Measurements from ENCODE around the gene ASPHD1.

The ASPHD1 gene

DNA sequence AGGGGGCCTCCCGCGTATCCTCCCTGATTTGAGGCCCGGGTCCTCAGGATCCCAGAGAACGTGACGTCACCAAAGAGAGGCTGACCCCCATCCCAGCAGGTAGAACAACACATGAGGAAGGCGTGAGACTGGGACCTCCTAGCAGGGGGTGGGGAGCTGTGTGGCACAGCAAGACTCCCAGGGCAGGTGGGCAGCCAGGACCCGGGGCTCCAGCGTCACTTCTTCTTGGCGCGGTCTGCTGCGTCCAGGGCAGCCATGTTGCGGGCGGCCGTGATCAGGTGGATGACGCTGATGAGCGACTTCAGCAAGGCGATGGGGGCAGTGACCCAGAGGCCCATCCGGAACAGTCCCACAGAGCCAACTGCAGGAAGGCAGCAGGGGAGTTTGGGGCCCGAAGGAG, 41.3 kb upstream of the ASPHD1 start:
- no peak overlapping the region for H3K4me3 ChIP-seq (ENCODE audit: low read depth, low read length)
- TF ChIP-seq, protein P1, sequence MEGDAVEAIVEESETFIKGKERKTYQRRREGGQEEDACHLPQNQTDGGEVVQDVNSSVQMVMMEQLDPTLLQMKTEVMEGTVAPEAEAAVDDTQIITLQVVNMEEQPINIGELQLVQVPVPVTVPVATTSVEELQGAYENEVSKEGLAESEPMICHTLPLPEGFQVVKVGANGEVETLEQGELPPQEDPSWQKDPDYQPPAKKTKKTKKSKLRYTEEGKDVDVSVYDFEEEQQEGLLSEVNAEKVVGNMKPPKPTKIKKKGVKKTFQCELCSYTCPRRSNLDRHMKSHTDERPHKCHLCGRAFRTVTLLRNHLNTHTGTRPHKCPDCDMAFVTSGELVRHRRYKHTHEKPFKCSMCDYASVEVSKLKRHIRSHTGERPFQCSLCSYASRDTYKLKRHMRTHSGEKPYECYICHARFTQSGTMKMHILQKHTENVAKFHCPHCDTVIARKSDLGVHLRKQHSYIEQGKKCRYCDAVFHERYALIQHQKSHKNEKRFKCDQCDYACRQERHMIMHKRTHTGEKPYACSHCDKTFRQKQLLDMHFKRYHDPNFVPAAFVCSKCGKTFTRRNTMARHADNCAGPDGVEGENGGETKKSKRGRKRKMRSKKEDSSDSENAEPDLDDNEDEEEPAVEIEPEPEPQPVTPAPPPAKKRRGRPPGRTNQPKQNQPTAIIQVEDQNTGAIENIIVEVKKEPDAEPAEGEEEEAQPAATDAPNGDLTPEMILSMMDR (IDR thresholded peaks at IDR 0.05; ENCODE audit: low read depth, low read length, missing control alignments) = no peak
- no peak for DNase-seq (ENCODE audit: low read depth)

DNA sequence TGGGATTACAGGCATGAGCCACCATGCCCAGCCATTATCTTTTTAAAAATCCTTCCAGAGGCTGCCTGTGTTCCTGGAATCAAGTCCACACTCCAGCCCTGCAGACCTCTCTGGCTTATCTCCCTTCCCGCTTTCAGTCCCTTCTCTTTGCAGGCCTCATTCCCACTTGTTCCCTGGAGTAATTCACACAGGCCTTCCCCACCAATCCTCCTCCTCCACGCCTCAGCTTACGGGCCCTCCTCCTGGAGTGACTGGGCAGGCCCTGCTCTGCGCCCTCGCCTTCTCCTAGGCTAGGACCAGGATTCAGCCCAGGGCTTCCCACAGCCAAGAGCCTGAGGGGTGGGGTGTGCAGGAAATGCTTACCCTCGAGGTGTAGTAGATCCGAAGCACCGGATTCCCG, 40.1 kb upstream of the ASPHD1 start:
- no peak for DNase-seq (ENCODE audit: low read depth)
- H3K4me3 ChIP-seq (ENCODE audit: low read depth, low read length) = no peak overlapping the region
- TF ChIP-seq, protein P1 (IDR thresholded peaks at IDR 0.05; ENCODE audit: low read depth, low read length, missing control alignments) = no peak

DNA sequence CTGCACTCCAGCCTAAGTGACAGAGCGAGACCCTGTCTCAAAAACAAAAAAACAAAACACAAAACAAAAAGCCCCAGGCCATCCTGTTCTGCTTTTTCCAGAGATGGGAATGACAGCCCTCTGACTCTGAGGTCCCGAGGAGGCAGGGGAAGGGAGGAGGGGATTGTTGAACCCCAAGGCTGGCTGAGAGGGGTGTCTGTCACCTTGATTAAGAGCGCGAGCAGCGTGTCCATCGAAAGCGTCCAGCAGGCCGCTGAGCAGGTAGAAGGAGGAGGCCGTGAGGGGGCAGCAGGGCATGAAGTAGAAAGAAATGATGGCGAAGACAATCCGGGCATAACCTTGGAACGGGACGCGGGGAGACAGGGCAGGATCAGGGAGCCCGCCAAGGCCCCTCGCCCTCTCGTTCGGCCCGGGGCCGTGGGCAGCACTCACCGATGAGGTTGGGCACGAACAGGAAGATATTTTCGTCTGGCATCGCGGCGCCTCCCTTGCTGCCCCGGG, 37.9 kb upstream of the ASPHD1 start:
- TF ChIP-seq, protein P1 (IDR thresholded peaks at IDR 0.05; ENCODE audit: low read depth, low read length, missing control alignments) = no peak
- H3K4me3 ChIP-seq (ENCODE audit: low read depth, low read length) = peak overlapping the region; percentile 93
- DNase-seq (ENCODE audit: low read depth) = no peak

DNA sequence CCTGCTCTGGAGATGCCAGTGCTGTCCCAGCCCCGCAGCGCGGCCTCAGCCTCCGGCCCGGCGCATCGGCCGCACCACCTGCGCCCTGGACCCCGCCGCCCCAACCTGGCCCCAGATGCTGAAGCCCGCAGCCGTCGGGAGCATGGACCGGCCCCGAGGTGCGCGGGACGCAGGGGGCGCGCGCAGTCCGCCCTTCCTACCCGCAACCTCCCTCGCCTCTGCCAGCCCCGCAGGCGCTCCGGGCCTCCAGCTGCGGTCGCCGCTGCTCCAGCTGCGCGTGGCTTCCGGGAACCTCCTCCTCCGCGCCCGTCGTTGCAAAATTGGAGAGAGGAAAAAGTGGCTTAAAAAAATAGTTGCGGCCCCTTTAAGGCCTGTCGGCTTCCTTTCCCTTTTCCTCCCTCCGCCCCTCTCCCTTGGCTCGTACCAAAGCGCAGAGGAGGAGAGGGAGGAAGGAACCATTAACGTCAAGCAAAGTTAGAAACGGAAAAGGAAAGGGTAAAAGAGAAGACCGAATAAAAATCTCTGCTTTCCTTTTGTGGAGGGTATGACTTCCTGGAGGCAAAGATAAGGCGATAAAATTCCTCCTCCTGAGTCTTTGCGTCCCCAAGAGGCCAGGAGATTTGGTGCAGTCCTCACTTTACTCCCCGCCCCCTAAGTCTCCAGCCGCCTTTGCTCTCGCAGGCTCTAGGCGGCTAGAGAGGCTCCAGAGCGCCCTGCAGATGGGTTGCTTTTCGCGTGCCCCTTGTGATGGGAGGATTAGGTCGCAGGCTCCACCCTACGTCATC, 37.2 kb upstream of the ASPHD1 start, which contains the start of gene CDIPT:
CDIPT (minus strand) TSS at position 343 of the 785 bp plus-strand sequence. CDS start 369 bp downstream, outside the sequence.
- TF ChIP-seq, protein P1 (IDR thresholded peaks at IDR 0.05; ENCODE audit: low read depth, low read length, missing control alignments) = peak; percentile 81
- peak; percentile 93 for DNase-seq (ENCODE audit: low read depth)
- peak within 1 kb of the TSS; percentile 93 for H3K4me3 ChIP-seq (ENCODE audit: low read depth, low read length)

DNA sequence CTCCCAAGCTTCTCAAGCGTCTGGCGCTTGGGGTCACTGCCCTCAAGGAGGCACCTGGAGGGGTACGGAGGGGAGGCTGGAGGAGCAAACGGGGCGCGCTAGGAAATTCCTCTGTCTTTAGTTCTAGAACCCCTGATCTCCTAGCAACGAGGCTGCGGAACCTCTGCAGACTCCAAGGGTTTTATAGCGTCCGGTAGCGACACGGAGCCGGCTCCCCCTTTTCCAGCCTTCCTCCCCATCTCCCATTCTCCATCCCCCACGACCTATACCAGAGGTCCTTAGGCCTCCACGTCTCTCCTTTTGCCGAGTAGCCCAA, 36.7 kb upstream of the ASPHD1 start:
- TF ChIP-seq, protein P1 (IDR thresholded peaks at IDR 0.05; ENCODE audit: low read depth, low read length, missing control alignments) = no peak

DNA sequence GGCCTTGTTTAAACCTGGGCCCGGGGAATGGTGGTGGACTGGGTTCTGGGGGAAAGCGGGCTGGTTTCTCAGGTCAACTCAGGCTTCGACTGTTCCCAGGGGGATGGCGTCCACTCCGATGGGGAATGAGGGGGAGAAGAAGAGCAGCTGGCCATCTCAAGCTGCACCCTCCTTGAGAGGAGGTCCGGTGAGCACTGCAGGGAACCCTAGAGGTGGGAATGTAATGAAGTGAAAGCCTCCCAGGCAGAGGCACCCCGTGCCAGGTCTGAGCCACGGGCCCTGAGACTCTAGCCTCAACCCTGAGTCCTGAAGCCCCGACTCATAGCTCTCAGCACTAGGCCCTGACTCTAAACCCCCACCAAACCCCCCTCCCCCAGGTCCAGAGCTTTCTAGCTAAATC, 36.1 kb upstream of the ASPHD1 start:
- DNase-seq (ENCODE audit: low read depth) = no peak
- H3K4me3 ChIP-seq (ENCODE audit: low read depth, low read length) = no peak overlapping the region
- TF ChIP-seq, protein P1 (IDR thresholded peaks at IDR 0.05; ENCODE audit: low read depth, low read length, missing control alignments) = no peak

More for the DNA sequence above, 36.7 kb upstream of the ASPHD1 start:
- no peak for DNase-seq (ENCODE audit: low read depth)
- H3K4me3 ChIP-seq (ENCODE audit: low read depth, low read length) = peak overlapping the region; percentile 26; the same call in 1 of the 2 replicates
